Hepatocyte (in vitro differentiated cells): ENCODE data around the gene IQCN. TPM values are rescaled to one million over a fixed set of nuclear protein-coding genes. Genes with fewer than 3 reads are reported as not detected.
A peak's percentile ranks its signal among the peaks of the same experiment; 100 is the strongest.

Source experiments
- DNase-seq: peaks from one replicate; pipeline ENCODE4 v3.0.0-alpha.2; 2016; ENCODE audit warnings: low spot score
- H2AFZ ChIP-seq: fragments of 200-600 bp; sonication (generic); 2 replicates; pipeline ENCODE4 v1.6.0; 2016; ENCODE audit warnings: antibody characterized with exemption, mild to moderate bottlenecking
- H3K27ac ChIP-seq: fragments of 200-600 bp; sonication (generic); 2 replicates; pipeline ENCODE4 v1.5.1; 2016; ENCODE audit warnings: mild to moderate bottlenecking
- H3K27me3 ChIP-seq: fragments of 200-600 bp; sonication (generic); 2 replicates; pipeline ENCODE4 v1.6.1; 2016
- H3K36me3 ChIP-seq: fragments of 200-600 bp; sonication (generic); replicated peaks from 2 replicates; pipeline ENCODE4 v1.5.1; 2016; ENCODE audit warnings: low read depth; ENCODE audit not compliant: insufficient read depth
- H3K4me1 ChIP-seq: fragments of 200-600 bp; sonication (generic); 2 replicates; pipeline ENCODE4 v1.5.1; 2016; ENCODE audit warnings: mild to moderate bottlenecking, moderate library complexity; ENCODE audit not compliant: insufficient read depth
- H3K4me2 ChIP-seq: fragments of 200-600 bp; sonication (generic); 2 replicates; pipeline ENCODE4 v1.6.0; 2016
- H3K4me3 ChIP-seq: fragments of 200-600 bp; sonication (generic); 2 replicates; pipeline ENCODE4 v1.5.1; 2016; ENCODE audit warnings: mild to moderate bottlenecking
- H3K79me2 ChIP-seq: fragments of 200-600 bp; sonication (generic); 2 replicates; pipeline ENCODE4 v1.6.0; 2017; ENCODE audit warnings: mild to moderate bottlenecking
- H3K9me2 ChIP-seq: fragments of 200-600 bp; sonication (generic); replicated peaks from 2 replicates; pipeline ENCODE4 v1.6.0; 2017; ENCODE audit warnings: mild to moderate bottlenecking; ENCODE audit not compliant: insufficient read depth
- H3K9me3 ChIP-seq: fragments of 200-600 bp; sonication (generic); 2 replicates; pipeline ENCODE4 v1.5.1; 2016; ENCODE audit warnings: low read depth, mild to moderate bottlenecking
- H4K20me1 ChIP-seq: fragments of 200-600 bp; sonication (generic); 2 replicates; pipeline ENCODE4 v1.6.0; 2016; ENCODE audit warnings: mild to moderate bottlenecking; ENCODE audit not compliant: insufficient read depth, poor library complexity, severe bottlenecking
- EZH2 ChIP-seq: fragments of 200-600 bp; sonication (generic); IDR thresholded peaks from 2 replicates; pipeline ENCODE4 v1.6.1; 2016; ENCODE audit warnings: antibody characterized with exemption, mild to moderate bottlenecking, borderline replicate concordance
- EZH2phosphoT487 ChIP-seq: fragments of 200-600 bp; sonication (generic); IDR thresholded peaks from one replicate; pipeline ENCODE4 v1.6.1; 2018; ENCODE audit warnings: antibody characterized with exemption, mild to moderate bottlenecking, low read depth, moderate library complexity; ENCODE audit not compliant: unreplicated experiment, severe bottlenecking
- WGBS: methylation state at CpG from one replicate; pipeline ENCODE4 v1.1.6; 2016; ENCODE audit warnings: low lambda C conversion rate; ENCODE audit errors: missing lambda C conversion rate; 5-methylcytosine and 5-hydroxymethylcytosine counted together
- polyA plus RNA-seq: library from polyadenylated mRNA; unstranded; fragments of >200 nt; fragmentation: Nextera tagmentation; extraction: Ambion mirVana; gene quantifications from 2 replicates; pipeline ENCODE4 v1.2.1, GENCODE V29; 2016
- total RNA-seq: library from RNA; depleted of rRNA; stranded (reverse); fragments of >200 nt; gene quantifications from 2 replicates; pipeline ENCODE4 v1.2.3, GENCODE V29; 2014
- TF ChIP-seq, protein P1 (sequence below): fragments of 200-600 bp; sonication (generic); IDR thresholded peaks from 2 replicates; pipeline ENCODE4 v1.5.1; 2016; ENCODE audit warnings: antibody characterized with exemption, mild to moderate bottlenecking; ENCODE audit not compliant: poor library complexity

The IQCN gene
- total and polyA plus RNA-seq, 2 experiments from 2014 or later, result 1.5 to 3.7 TPM

DNA sequence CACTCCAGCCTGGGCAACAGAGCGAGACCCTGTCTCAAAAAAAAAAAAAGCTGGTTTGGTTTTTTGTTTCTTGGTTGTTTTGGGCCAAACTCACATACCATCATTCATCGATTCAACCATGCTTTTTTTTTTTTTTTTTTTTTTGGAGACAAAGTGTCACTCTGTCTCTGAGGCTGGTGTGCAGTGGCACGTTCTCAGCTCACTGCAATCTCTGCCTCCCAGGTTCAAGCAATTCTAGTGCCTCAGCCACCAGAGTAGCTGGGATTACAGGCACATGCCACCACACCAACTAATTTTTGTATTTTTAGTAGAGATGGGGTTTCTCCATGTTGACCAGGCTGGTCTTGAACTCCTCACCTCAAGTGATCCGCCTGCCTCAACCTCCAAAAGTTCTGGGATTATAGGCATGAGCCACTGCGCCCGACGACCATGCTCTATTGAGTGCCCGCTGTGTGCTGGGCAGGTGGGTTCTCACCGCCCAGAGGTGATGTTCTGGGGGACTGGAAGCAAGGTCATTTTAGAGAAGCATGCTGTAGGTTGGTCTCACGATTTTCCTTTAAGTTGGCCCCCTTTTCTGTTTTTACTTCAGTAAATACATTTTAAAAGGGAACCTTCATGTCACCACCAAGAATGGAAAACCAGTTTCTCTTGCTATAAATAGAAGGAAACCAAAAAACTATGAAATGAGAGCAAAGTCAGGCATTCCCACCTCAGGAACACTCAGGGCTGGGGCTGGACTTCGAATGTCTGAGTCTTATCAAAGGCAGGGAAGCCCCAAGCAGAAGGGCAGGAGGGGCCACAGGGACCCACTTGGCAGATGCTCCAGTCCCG is 15.4 kb upstream of the IQCN start:
- Histone ChIP-seq H2AFZ (no peak overlapping the region), H3K4me3 (no peak overlapping the region), H3K9me2 (no peaks in the 10 kb centered on the region), H3K9me3 (no peaks in the 10 kb centered on the region), H3K79me2 (peaks cover 3% of the 10 kb centered on the region), H3K27me3 (no peaks in the 10 kb centered on the region), H3K4me1 (peaks cover 44% of the 10 kb centered on the region), H4K20me1 (no peaks in the 10 kb centered on the region), H3K36me3 (no peaks in the 10 kb centered on the region), H3K27ac (peak overlapping the region; percentile 96), H3K4me2 (peak overlapping the region; percentile 91)
- no peak for DNase-seq
- 76% methylated on average over 12 of the region's 12 CpGs for WGBS
- TF ChIP-seq EZH2, result no peak
- no peak for TF ChIP-seq EZH2phosphoT487
- TF ChIP-seq, protein P1, sequence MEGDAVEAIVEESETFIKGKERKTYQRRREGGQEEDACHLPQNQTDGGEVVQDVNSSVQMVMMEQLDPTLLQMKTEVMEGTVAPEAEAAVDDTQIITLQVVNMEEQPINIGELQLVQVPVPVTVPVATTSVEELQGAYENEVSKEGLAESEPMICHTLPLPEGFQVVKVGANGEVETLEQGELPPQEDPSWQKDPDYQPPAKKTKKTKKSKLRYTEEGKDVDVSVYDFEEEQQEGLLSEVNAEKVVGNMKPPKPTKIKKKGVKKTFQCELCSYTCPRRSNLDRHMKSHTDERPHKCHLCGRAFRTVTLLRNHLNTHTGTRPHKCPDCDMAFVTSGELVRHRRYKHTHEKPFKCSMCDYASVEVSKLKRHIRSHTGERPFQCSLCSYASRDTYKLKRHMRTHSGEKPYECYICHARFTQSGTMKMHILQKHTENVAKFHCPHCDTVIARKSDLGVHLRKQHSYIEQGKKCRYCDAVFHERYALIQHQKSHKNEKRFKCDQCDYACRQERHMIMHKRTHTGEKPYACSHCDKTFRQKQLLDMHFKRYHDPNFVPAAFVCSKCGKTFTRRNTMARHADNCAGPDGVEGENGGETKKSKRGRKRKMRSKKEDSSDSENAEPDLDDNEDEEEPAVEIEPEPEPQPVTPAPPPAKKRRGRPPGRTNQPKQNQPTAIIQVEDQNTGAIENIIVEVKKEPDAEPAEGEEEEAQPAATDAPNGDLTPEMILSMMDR, result no peak

DNA sequence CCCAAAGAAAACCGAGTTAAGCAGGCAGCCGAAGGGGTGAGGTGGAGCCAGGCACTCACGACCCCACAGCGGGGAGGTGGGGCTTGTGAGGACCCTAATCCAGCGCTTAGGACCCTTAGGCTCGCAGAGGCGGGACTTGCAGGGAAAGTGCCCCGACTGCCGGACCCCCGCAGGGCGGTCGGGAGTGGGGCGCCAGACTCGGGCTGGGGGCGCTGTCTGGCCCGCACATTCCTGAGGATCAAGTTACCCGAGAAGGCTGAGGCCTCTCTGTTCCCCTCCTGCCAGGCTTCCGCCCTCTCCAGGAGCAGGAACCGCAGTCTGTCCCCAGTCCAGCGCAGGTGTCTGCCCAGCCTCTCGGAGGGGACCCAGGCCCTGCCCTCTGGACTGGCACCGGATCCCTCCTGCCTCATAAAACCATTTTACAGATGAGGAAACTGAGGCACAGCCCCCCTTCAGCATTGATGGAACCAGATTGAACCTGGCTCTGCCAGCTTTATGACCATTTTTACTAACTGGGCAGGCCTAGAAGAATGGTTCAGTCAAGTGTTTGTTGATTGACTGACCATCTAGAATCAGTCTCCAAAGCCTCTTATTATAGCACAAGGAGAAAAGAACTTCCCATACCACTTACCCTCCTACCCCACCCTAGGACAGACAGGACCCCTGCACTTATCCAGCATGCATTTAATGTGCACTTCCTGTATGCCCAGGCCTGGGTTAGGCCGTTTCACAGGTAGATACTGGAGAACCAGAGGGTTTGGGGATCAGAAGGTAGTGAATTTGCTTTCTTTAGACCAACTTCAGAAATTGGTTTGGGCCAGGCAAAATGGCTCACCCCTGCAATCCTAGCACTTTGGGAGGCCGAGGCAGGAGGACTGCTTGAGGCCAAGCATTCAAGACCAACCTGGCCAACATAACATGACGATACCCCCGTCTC is 13.9 kb upstream of the IQCN start:
- WGBS, result 22% methylated on average over 26 of the region's 26 CpGs
- H3K4me1 ChIP-seq, result peaks cover 45% of the 10 kb centered on the region
- peak overlapping the region; percentile 93 for H3K27ac ChIP-seq
- TF ChIP-seq, protein P1, result no peak
- TF ChIP-seq EZH2 (no peak), EZH2phosphoT487 (no peak)
- peak overlapping the region; percentile 74 for H3K4me2 ChIP-seq
- peak; percentile 58 for DNase-seq
- H3K9me2 ChIP-seq, result no peaks in the 10 kb centered on the region
- H3K27me3 ChIP-seq, result no peaks in the 10 kb centered on the region
- H4K20me1 ChIP-seq, result no peaks in the 10 kb centered on the region
- H3K79me2 ChIP-seq, result peaks cover 6% of the 10 kb centered on the region
- no peaks in the 10 kb centered on the region for H3K36me3 ChIP-seq
- no peaks in the 10 kb centered on the region for H3K9me3 ChIP-seq
- no peak overlapping the region for H3K4me3 ChIP-seq
- H2AFZ ChIP-seq, result peak overlapping the region; percentile 58

DNA sequence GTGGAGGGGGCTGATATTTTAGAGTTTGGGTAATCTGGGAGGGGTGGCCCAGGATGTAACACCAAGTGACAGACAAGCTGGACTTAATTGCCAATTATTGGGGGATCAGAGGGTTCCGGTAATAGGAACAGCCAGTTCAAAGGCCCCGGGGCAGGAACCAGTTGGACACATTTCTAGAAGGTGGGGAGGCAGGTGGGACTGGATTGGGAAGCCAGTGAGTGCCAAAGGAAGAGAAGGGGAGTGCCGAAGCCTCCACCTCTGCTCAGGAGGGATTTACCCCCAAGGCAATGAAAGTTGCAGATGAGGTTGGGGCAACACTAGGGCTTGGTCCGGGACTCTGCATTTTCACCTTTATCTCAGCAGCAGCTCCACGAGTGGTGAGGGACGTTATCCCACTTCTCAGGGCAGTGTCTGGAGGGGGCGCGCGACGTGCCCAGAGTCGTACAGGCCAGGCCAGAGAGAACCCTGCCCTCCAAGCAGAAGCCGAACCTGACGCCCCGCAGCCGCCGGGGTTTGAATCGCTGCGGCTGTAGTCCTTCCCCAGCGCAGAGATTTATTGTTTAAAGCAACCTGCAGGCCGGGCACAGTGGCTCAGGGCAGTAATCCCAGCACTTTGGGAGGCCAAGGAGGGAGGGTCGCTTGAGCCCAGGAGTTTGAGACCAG is 12.9 kb upstream of the IQCN start:
- Histone ChIP-seq H3K9me3 (no peaks in the 10 kb centered on the region), H3K9me2 (no peaks in the 10 kb centered on the region), H3K4me2 (peak overlapping the region; percentile 74), H3K27me3 (no peaks in the 10 kb centered on the region), H3K4me1 (peaks cover 50% of the 10 kb centered on the region), H4K20me1 (no peaks in the 10 kb centered on the region), H3K27ac (peak overlapping the region; percentile 93), H3K79me2 (peaks cover 6% of the 10 kb centered on the region), H3K4me3 (no peak overlapping the region), H2AFZ (peak overlapping the region; percentile 58), H3K36me3 (no peaks in the 10 kb centered on the region)
- 46% methylated on average over 21 of the region's 21 CpGs for WGBS
- TF ChIP-seq, protein P1, result no peak
- TF ChIP-seq EZH2phosphoT487, result no peak
- no peak for TF ChIP-seq EZH2
- no peak for DNase-seq
